DMS 273 (cell line): ENCODE measurements around the gene ORC2.
A peak's percentile ranks its signal among the peaks of the same experiment; 100 is the strongest.

Source experiments
- DNase-seq: peaks from one replicate; lab custom pipeline; 2025; ENCODE audit not compliant: unreplicated experiment; lab: John Stamatoyannopoulos, UW

The ORC2 gene

GRCh38 chr2:200862532-200863000, 100.9 kb downstream of the ORC2 start:
- DNase-seq = peak; percentile 71

DNA sequence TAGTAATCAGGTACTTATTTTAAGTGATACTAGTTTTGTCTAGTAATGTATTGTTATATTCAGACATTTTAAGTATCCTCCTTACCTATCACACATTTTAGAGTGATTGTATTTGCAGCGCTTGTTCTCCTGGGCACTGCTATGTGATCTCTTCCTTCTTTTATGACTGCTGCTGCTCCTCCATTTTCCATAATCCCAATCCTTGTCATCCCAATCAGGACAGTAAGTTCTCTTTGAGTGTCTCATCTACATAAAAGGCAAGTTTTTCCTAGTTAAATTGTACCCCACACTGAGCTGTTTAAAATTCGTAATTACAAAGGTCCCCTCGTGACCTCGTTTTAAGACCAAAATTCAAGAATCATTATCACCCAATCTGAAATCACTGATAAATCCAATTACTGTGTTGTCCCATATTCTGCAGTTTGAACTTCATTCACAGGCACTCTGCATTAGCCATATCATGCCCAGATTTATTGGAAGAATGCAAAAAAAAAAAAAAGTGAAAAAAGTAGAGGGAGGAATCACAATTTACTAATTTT, 101.8 kb downstream of the ORC2 start:
- DNase-seq = no peak

GRCh38 chr2:200860092-200860795, 103.2 kb downstream of the ORC2 start:
- DNase-seq = no peak
